ENCODE data around the gene SEZ6L.

The SEZ6L gene

GRCh38 chr22:26210334-26210733, 41.1 kb downstream of the SEZ6L start:
- no peak for TF ChIP-seq EP300 (IDR thresholded peaks at IDR 0.05; ENCODE audit: borderline replicate concordance)
- TF ChIP-seq TAF1 (IDR thresholded peaks at IDR 0.05; ENCODE audit: low read depth), result no peak
- TF ChIP-seq FOXM1 (IDR thresholded peaks at IDR 0.05; ENCODE audit: borderline replicate concordance, low read depth), result no peak
- TF ChIP-seq NFIC (IDR thresholded peaks at IDR 0.05), result no peak
- TF ChIP-seq USF1 (IDR thresholded peaks at IDR 0.05), result no peak
- TF ChIP-seq YY1 (IDR thresholded peaks at IDR 0.05; ENCODE audit: low read depth), result no peak
- TF ChIP-seq, protein P1, sequence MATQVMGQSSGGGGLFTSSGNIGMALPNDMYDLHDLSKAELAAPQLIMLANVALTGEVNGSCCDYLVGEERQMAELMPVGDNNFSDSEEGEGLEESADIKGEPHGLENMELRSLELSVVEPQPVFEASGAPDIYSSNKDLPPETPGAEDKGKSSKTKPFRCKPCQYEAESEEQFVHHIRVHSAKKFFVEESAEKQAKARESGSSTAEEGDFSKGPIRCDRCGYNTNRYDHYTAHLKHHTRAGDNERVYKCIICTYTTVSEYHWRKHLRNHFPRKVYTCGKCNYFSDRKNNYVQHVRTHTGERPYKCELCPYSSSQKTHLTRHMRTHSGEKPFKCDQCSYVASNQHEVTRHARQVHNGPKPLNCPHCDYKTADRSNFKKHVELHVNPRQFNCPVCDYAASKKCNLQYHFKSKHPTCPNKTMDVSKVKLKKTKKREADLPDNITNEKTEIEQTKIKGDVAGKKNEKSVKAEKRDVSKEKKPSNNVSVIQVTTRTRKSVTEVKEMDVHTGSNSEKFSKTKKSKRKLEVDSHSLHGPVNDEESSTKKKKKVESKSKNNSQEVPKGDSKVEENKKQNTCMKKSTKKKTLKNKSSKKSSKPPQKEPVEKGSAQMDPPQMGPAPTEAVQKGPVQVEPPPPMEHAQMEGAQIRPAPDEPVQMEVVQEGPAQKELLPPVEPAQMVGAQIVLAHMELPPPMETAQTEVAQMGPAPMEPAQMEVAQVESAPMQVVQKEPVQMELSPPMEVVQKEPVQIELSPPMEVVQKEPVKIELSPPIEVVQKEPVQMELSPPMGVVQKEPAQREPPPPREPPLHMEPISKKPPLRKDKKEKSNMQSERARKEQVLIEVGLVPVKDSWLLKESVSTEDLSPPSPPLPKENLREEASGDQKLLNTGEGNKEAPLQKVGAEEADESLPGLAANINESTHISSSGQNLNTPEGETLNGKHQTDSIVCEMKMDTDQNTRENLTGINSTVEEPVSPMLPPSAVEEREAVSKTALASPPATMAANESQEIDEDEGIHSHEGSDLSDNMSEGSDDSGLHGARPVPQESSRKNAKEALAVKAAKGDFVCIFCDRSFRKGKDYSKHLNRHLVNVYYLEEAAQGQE (IDR thresholded peaks at IDR 0.05; ENCODE audit: low read depth), result no peak
- TF ChIP-seq TCF12 (IDR thresholded peaks at IDR 0.05; ENCODE audit: low read depth), result no peak
- no peak for TF ChIP-seq CREB1 (IDR thresholded peaks at IDR 0.05; ENCODE audit: low read depth)
- TF ChIP-seq RAD21 (IDR thresholded peaks at IDR 0.05; ENCODE audit: low read depth), result no peak
- TF ChIP-seq TEAD4 (IDR thresholded peaks at IDR 0.05), result no peak
- TF ChIP-seq, protein P2, sequence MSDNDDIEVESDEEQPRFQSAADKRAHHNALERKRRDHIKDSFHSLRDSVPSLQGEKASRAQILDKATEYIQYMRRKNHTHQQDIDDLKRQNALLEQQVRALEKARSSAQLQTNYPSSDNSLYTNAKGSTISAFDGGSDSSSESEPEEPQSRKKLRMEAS (IDR thresholded peaks at IDR 0.05), result no peak
- TF ChIP-seq CEBPB (IDR thresholded peaks at IDR 0.05), result no peak
- no peak for TF ChIP-seq EGR1 (IDR thresholded peaks at IDR 0.05)
- no peak for TF ChIP-seq ZBTB7A (IDR thresholded peaks at IDR 0.05; ENCODE audit: low read depth)

GRCh38 chr22:26213826-26214225, 44.6 kb downstream of the SEZ6L start:
- TF ChIP-seq, protein P2 (IDR thresholded peaks at IDR 0.05), result no peak
- TF ChIP-seq ZBTB7A (IDR thresholded peaks at IDR 0.05; ENCODE audit: low read depth) (no peak), EP300 (IDR thresholded peaks at IDR 0.05; ENCODE audit: borderline replicate concordance) (no peak), NFIC (IDR thresholded peaks at IDR 0.05) (no peak), RAD21 (IDR thresholded peaks at IDR 0.05; ENCODE audit: low read depth) (no peak), CREB1 (IDR thresholded peaks at IDR 0.05; ENCODE audit: low read depth) (no peak), CEBPB (IDR thresholded peaks at IDR 0.05) (no peak), TCF12 (IDR thresholded peaks at IDR 0.05; ENCODE audit: low read depth) (no peak), TAF1 (IDR thresholded peaks at IDR 0.05; ENCODE audit: low read depth) (no peak), FOXM1 (IDR thresholded peaks at IDR 0.05; ENCODE audit: borderline replicate concordance, low read depth) (no peak)

DNA sequence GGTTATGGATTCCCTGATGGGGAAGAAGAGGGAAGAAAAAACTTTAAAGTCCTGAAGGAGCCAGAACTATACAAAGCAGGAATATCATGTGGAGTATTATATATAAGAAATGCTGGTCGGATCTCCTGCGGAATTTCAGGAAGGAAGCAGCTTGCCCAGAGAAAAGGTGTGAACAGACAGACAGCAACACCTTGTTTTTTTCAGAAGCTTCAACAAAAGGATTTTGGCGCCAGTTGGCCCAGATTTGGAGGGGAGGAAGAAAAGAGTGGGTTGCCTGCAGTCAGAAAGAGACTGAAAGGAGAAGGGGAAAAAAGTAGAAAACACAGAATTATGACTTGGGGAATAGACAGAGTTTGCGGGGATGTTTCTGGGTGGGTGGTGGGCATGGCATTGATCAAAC, 45.2 kb downstream of the SEZ6L start:
- TF ChIP-seq TCF12 (IDR thresholded peaks at IDR 0.05; ENCODE audit: low read depth) (no peak), YY1 (IDR thresholded peaks at IDR 0.05; ENCODE audit: low read depth) (no peak), FOXM1 (IDR thresholded peaks at IDR 0.05; ENCODE audit: borderline replicate concordance, low read depth) (no peak), USF1 (IDR thresholded peaks at IDR 0.05) (no peak), EP300 (IDR thresholded peaks at IDR 0.05; ENCODE audit: borderline replicate concordance) (no peak), ZBTB7A (IDR thresholded peaks at IDR 0.05; ENCODE audit: low read depth) (no peak), CREB1 (IDR thresholded peaks at IDR 0.05; ENCODE audit: low read depth) (no peak), TAF1 (IDR thresholded peaks at IDR 0.05; ENCODE audit: low read depth) (no peak), NFIC (IDR thresholded peaks at IDR 0.05) (no peak), RAD21 (IDR thresholded peaks at IDR 0.05; ENCODE audit: low read depth) (no peak), CEBPB (IDR thresholded peaks at IDR 0.05) (no peak), TEAD4 (IDR thresholded peaks at IDR 0.05) (no peak), EGR1 (IDR thresholded peaks at IDR 0.05) (no peak)
- TF ChIP-seq, protein P1 (IDR thresholded peaks at IDR 0.05; ENCODE audit: low read depth), result no peak
- TF ChIP-seq, protein P2 (IDR thresholded peaks at IDR 0.05), result no peak

GRCh38 chr22:26215736-26216135, 46.5 kb downstream of the SEZ6L start:
- TF ChIP-seq, protein P1 (IDR thresholded peaks at IDR 0.05; ENCODE audit: low read depth), result no peak
- TF ChIP-seq RAD21 (IDR thresholded peaks at IDR 0.05; ENCODE audit: low read depth), result no peak
- TF ChIP-seq TEAD4 (IDR thresholded peaks at IDR 0.05), result no peak
- no peak for TF ChIP-seq FOXM1 (IDR thresholded peaks at IDR 0.05; ENCODE audit: borderline replicate concordance, low read depth)
- no peak for TF ChIP-seq ZBTB7A (IDR thresholded peaks at IDR 0.05; ENCODE audit: low read depth)
- TF ChIP-seq NFIC (IDR thresholded peaks at IDR 0.05), result no peak
- no peak for TF ChIP-seq EGR1 (IDR thresholded peaks at IDR 0.05)
- TF ChIP-seq YY1 (IDR thresholded peaks at IDR 0.05; ENCODE audit: low read depth), result no peak
- no peak for TF ChIP-seq EP300 (IDR thresholded peaks at IDR 0.05; ENCODE audit: borderline replicate concordance)
- TF ChIP-seq CREB1 (IDR thresholded peaks at IDR 0.05; ENCODE audit: low read depth), result no peak
- TF ChIP-seq USF1 (IDR thresholded peaks at IDR 0.05), result no peak
- no peak for TF ChIP-seq CEBPB (IDR thresholded peaks at IDR 0.05)
- no peak for TF ChIP-seq TAF1 (IDR thresholded peaks at IDR 0.05; ENCODE audit: low read depth)
- TF ChIP-seq TCF12 (IDR thresholded peaks at IDR 0.05; ENCODE audit: low read depth), result no peak
- TF ChIP-seq, protein P2 (IDR thresholded peaks at IDR 0.05), result no peak
